GM18873 (cell line): ENCODE data around the gene AP5M1.
"Not testable (repeated sequence)": the region's sequence is repeated elsewhere in the genome, so short reads cannot be mapped to it uniquely, and the experiment has no call there.

Source experiments
- ATAC-seq: cut with Tn5 transposase; IDR thresholded peaks from one replicate; pipeline ENCODE4 v1.9.1; 2021; ENCODE audit warnings: mild to moderate bottlenecking, moderate library complexity, moderate number of reproducible peaks; ENCODE audit not compliant: unreplicated experiment, low FRiP score

AP5M1 gene

GRCh38 chr14:57290751-57291150 is 22.0 kb downstream of the AP5M1 start:
- ATAC-seq, result no peak

DNA sequence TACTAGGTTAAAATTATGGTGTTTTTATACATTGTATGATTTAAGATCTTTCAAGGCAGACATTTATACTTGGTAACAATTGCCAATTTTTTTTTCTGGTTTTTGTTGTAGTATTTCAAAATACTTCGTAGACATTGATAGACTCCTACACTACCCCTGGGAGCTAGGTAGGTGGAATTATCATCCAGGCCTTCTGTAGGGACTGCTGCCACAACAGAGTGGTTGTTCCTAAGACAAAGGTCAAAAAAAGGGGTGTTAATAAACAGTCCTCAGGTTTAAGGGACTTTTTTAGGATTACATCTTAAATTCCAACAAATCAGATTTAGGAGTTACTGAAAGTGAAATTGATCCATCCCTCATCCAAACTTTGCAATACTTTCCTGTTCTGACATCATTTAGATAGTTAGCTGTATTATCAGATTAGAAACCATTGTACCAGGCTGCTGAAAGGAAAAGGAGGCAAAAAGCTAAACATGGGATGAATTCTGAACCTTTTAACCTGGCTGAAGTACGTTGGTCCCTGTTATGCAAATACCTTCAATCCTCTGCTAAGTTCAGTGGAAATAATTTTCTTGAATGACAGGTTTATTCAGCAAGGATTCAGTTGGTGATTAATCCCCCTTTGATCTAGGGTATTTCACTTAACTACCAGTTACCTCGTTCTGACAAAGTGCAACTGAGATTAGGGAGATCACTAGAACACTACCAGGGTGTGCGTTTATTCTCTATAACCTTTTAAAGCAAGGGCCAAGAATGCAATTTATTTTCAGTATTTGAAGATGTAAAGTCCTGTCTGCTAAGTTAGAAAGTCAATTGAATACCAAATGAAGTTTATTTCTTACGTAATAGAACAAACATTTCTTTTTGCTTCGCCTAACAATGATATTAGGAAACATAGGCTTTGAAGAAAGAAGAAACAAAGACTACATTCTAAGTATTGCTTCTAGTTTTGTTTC is 23.2 kb downstream of the AP5M1 start:
- ATAC-seq, result no peak

DNA sequence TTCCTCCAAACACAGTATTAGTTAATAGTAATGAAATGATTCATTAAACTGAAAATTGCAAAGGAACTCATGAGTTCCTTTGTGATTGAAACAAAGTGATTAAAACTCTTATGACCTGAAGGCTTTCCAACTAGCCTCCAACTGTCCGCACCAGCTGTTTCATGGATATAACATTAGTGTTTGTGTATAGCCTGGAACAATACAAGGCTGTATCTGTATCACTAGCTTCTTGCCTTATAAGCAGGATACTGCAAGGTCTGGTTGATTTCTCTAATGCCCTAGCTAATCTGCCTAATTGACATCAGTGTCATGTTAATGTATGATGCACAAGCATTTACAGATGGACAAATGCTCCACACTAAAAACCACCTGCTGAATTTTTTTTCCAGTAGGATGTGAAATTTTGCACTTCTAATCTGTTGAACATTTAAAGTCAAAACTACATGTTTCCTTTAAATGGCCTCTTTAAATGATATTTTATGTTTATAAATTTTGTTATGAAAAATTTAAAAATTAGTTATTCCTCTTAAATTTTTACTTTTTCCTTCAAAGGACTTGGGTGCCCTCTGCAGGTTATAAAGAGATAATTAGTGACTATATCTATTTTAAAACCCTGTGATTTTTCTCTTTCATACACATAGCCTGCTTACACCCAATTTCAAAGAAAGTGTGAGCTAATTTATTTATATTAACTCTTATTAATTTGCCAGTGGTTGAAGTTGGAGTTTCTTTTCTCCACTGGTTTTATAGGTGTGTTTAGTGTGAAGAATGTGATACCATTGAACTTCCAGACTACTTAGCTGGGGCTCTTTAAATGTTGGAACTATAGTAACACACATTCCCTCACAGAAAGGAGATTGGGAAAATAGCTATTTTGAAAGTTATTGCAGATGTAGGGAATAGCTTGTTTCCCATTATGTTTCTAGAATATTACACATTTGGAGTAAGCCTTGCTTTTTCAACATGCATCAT is 25.4 kb downstream of the AP5M1 start:
- no peak for ATAC-seq

DNA sequence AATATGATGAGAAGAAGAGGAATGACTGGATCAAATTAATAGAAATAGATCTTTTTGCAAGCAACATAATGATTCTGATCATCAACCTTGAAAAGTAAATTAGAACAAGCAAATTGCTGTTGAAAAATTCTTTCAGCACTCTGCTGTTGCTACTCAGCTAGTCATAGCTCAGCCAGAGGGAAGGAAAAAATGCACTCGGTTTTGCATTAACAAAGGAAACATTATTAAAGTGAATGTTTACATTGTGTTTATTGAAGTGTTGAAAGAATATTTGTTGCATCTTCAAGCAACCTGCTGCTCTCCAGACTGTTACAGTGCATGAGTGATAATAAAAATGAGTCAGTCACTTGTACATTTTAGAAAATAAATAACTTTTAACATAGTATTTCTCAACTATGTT is 26.5 kb downstream of the AP5M1 start:
- ATAC-seq, result no peak

DNA sequence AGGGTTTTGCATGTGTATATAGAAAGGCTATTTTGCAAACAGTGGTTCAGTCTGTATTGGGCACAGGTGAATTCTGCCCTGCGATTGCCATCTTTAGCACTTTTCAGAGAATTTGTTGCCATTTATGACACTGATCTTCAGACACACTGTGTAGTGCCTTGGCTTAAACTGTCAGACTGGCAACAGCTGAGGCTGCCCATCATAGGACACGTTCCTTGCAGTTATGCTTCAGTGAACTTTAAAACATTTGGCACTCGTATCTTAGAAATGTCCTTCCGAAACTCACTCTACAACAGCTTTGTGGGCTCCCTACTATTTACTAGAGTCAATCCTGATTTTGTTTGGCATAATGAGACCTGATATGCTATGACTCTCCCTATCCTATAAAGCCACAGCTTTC is 29.1 kb downstream of the AP5M1 start:
- no peak for ATAC-seq

DNA sequence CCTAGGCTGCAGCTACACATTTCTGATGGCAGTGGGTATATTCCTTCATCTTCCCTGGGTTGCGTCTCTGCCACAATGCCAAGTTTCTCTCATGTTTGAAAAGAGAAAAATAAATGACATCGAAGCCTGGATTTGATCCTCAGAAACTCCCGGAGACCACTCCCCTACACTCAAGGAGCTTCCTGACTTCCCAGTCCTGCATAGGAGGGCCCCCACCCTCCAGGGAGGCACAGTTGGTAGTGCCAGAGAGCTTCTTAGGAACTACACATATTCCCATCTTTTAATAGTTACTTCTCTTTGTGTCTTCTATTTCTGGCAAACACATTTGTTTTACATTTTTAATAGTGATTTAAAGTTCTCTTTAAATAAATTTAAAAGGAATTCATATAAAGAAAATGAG is 30.7 kb downstream of the AP5M1 start:
- ATAC-seq, result no peak

GRCh38 chr14:57302883-57303282 is 34.1 kb downstream of the AP5M1 start:
- ATAC-seq, result no peak

DNA sequence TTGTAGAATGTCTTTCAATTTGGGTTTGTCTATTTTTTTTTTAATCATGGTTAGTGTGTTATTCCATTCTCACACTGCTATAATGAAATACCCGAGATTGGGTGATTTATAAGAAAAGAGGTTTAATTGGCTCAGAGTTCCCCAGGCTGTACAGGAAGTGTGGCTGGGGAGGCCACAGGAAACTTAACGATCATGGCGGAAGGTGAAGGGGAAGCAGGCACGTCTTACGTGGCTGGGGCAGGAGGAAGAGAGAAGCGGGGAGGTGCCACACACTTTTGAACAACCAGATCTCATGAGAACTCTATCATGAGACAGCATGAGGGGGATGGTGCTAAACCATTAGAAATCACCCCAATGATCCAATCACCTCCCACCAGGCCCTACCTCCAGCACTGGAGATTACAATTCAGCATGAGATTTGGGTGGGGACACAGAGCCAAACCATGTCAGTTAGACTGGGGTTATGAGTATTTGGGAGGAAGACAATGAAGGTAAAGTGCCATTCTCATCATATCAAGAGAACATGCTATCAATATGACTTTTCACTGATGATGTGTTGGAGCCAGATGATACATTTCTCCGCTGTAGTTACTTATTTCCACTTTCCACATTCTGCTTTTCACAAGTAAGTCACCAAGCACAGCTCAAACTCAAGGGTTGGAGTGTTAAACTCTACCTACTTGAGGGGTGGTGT is 45.8 kb downstream of the AP5M1 start:
- ATAC-seq, result no peak

GRCh38 chr14:57317248-57317833 is 48.6 kb downstream of the AP5M1 start:
- no peak for ATAC-seq

GRCh38 chr14:57319636-57320192 is 50.9 kb downstream of the AP5M1 start:
- ATAC-seq, result no peak

DNA sequence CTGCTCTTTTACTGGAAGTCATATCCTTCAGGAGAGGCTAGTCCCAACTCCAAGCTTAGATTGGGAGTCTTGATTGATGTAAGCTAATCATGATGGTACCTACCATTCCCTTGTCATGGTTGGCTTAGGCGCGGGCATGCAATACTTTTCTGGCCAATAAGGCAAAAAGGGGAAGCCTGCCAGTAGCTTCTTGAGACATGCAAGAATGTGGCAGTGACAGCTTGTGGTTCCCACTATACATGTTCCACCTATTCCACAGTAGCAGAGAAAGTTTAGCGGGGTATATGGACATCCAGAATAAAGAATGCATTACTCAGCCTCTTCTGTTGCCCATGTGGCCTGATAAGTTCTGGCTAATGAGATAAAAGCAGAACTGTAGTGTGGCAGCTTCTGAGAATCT is 55.0 kb downstream of the AP5M1 start:
- no peak for ATAC-seq

DNA sequence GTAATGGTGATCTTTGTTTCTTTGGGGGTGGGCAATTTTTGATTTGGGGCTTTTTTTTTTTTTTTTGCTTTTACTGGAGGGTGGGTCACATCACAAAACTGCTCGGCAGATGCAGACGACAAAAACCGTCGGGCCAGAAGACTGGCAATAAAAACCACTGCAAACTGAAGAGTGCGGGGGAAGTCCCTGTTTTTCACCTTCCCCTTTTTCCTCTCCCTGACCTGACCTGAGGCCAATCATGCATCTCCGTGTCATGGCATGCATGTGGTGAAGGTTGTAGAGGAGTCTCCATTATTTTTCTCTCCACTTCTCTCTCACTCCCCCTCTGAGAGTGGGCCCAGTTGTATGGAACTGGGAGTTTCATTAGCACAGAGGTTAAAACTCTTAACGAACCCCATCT is 57.5 kb downstream of the AP5M1 start:
- no peak for ATAC-seq

DNA sequence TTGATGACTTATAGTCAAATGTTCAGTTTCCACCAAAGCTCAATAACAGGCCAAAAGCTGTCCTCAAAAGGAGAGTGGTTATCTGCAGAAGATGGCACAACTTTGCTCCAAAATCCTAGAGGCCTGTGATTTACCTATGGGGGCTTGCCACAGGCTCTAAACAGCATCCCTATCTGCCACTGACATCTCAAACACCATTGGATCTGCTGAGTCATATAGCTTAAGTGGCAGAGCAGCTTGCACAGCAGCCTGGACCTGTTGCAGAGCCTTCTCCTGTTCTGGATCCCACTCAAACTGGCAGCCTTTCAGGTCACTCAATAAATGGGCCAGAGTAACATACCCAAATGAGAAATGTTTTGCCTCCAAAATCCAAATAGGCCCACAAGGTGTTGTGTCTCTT is 61.1 kb downstream of the AP5M1 start:
- ATAC-seq, result no peak

DNA sequence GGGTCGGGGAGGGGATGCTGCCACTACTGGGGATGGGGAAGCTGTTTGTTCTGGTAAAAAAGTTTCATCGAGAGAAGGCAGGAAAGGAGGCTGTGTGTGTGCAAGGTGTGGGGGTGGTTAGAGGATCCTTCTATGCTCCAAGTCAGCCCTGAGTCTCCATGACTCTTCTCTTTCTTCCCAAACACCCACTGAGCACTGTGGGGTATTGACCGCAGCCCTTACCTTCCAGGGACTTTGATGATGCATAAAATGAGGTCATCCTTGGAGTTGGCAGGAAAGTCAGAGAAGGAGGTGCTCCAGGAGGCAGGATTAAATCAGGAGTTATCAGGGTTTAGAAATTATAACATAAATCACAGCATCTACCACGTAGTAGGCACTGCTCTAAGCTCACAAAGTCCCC is 63.7 kb downstream of the AP5M1 start:
- not testable (repeated sequence) for ATAC-seq

DNA sequence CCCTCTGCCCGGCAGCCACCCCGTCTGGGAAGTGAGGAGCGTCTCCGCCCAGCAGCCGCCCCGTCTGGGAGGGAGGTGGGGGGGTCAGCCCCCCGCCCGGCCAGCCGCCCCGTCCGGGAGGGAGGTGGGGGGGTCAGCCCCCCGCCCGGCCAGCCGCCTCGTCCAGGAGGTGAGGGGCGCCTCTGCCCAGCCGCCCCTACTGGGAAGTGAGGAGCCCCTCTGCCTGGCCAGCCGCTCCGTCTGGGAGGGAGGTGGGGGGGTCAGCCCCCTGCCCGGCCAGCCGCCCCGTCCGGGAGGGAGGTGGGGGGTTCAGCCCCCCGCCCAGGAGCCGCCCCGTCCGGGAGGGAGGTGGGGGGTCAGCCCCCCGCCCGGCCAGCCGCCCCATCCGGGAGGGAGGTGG is 65.0 kb downstream of the AP5M1 start:
- ATAC-seq, result not testable (repeated sequence)

GRCh38 chr14:57343545-57344297 is 75.0 kb downstream of the AP5M1 start:
- ATAC-seq, result not testable (repeated sequence)

GRCh38 chr14:57345106-57345505 is 76.3 kb downstream of the AP5M1 start:
- no peak for ATAC-seq

GRCh38 chr14:57346741-57347140 is 78.0 kb downstream of the AP5M1 start:
- no peak for ATAC-seq
